ENCODE data around the gene ABCC6.
"Not testable (repeated sequence)": the region's sequence is repeated elsewhere in the genome, so short reads cannot be mapped to it uniquely, and the experiment has no call there.

- TF ChIP-seq CTCF (IDR thresholded peaks at IDR 0.05; ENCODE audit: insufficient read depth, low read depth, low read length); EZH2 (IDR thresholded peaks at IDR 0.05; ENCODE audit: insufficient read depth, low read length): not testable (repeated sequence)
Observed at GRCh38 chr16:16201880-16202279, 21.4 kb downstream of the ABCC6 start.

Measured in astrocyte (in vitro differentiated cells and primary cell).